ENCODE data around the gene NLRP10.
A peak's percentile ranks its signal among the peaks of the same experiment; 100 is the strongest.

GRCh38 chr11:8006349-8006977 is 41.2 kb upstream of the NLRP10 start:
- peak; percentile 97 to 98 for TF ChIP-seq CTCF (conservative IDR thresholded peaks at IDR 0.05 in 1 of 2, IDR thresholded peaks at IDR 0.05 in 1 of 2; ENCODE audit: low read depth in 1 of 2, low read length in 2 of 2)
- TF ChIP-seq EZH2 (IDR thresholded peaks at IDR 0.05; ENCODE audit: low read length, missing control alignments): no peak

All from fibroblast of lung (primary cell).